NAMALWA (cell line): Measurements from ENCODE around the gene NLRP1.

Experiments
- DNase-seq: peaks from one replicate; pipeline ENCODE4 v3.0.0-alpha.2; 2015; ENCODE audit warnings: low spot score

NLRP1 gene

DNA sequence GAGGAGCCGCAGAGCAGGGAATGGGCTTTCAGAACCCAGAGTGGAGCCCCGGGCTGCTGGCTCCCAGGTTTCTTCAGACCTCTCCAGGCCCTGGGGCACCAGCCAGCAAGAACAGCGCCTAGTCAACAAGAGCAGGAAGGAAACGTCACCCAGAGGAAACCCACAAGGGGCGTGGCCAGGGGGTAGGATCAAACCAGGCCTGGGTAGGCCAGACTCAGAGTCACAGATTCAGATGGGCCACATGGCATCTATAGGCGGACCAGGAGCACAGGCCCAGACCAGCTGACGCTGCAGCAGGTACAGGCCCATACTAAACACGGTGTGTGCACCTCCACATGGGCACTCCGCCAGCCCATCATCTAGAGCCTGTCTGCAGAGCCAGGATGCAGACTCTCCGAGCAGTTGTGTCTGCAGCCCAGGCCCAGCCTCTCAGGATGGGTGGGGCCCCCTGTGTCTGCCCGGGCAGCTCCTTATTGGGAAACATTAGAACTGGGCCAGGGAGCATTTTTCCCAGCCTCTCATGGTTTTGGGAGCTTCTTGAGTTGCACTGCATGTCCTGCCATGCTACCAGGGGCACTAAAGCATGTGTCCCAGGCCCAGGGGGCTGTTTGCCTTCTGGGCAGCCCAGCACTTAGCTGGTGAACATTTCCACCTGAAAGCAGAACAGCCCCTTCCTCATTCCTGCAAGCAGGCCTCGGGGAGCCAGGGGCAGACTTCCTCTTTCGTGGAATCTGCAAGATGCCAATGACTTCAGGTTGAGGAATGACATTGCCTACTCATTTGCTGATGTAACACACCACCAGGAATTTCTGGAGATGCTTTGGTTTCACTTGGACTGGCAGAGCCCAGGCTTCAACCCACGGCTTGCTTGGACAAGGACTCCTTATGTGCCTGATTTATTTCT is at the start of gene NLRP1:
Gene NLRP1 (minus strand): TSS at position 127 of the 904 bp plus-strand sequence. CDS start 552 bp downstream, outside the sequence.
- peak; percentile 81 for DNase-seq

DNA sequence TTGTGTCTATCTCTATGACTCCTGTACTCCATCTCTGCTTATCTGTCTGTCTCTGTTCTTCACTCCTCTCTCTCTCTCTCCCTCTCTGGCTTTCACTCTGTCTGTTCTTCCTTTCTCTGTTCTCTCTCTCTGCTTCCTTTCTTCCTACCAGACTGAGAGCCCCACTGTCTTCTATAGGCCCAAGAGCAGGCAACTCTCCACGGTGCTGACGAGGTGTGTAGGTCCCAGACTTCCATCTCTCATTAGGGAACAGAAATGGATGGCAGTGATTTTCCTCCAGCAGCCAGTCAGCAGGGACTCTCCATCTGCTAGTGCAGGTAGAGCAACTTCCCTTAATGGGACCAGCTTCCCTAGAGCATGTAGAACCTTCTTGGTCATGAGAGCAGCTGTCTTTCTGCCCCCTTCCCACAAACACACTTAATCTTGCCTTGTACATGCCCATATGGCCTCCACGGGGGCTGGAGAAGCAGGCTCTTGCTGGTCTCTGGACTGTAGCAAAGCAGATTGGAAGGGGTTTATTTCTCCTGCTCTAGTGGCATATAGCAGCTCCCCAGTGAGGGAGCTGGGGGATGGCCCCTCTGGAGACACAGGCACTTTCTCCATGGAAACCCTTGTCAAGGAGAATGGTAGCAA is 47.8 kb upstream of the NLRP1 start:
- DNase-seq = no peak

- DNase-seq = no peak
Measured at GRCh38 chr17:5630434-5630833, 46.1 kb upstream of the NLRP1 start.

- no peak for DNase-seq
Measured at GRCh38 chr17:5629128-5629527, 44.8 kb upstream of the NLRP1 start.

DNA sequence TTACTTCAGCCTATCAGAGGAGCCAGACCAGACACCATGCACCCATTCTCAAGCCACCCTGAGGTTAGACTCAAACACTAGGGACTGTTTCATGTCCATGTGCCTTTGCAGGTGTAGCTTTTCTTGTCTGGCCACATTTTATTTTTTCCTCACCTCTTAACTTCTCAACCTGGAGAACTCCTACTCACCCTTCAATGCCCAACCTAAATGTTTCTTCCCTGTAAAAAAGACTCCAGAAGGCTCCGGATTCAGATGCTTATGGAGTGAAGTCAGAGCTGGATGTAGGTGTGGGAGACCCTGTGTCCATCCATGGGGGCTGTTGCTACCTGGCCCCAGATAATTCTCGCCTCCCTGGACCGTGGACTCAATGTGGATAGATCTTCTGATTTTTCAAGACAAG is 44.0 kb upstream of the NLRP1 start:
- DNase-seq = no peak

- no peak for DNase-seq
Measured at GRCh38 chr17:5624211-5624610, 39.9 kb upstream of the NLRP1 start.

GRCh38 chr17:5621729-5622128 is 37.4 kb upstream of the NLRP1 start:
- no peak for DNase-seq

GRCh38 chr17:5621026-5621425 is 36.7 kb upstream of the NLRP1 start:
- no peak for DNase-seq

- DNase-seq = no peak
Measured at GRCh38 chr17:5619088-5619740, 34.9 kb upstream of the NLRP1 start.

DNA sequence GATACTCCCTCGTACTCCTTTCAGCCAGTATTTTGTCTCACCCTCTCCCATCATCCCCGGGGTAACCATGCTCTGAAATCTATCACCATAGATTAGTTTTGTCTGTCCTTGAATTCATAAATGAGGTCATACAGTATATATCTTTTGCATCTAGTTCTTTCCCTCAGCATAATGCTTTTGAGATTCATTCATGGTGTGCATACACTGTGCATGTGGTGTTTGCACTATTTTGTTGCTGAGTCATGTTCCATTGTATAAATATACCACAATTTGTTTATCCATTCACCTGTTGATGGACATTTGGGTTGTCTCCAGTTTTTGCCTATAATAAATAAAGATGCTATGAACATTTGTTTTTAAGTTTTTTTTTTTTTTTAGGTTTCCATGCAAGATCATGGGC is 34.2 kb upstream of the NLRP1 start:
- DNase-seq = no peak

DNA sequence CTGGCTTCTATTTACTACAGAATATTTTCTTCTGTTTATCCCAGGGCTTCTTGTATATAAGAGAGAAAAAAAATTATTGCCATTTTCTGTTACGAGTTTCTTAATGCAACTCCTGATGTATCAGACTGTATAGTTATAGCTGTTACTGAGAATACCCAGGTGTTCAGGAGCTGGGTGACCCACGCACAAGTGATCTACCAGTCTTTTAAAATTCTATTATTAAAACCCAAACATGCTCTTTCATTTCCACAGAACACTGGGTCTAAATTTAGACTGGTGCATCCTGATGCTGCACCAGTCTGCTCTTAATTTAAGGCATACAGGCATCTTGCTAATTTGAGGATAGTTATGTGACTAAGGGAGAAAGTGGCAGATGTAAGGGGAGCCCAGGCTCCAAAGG is 31.2 kb upstream of the NLRP1 start:
- DNase-seq = no peak

GRCh38 chr17:5610956-5611355 is 26.6 kb upstream of the NLRP1 start:
- DNase-seq = no peak

DNA sequence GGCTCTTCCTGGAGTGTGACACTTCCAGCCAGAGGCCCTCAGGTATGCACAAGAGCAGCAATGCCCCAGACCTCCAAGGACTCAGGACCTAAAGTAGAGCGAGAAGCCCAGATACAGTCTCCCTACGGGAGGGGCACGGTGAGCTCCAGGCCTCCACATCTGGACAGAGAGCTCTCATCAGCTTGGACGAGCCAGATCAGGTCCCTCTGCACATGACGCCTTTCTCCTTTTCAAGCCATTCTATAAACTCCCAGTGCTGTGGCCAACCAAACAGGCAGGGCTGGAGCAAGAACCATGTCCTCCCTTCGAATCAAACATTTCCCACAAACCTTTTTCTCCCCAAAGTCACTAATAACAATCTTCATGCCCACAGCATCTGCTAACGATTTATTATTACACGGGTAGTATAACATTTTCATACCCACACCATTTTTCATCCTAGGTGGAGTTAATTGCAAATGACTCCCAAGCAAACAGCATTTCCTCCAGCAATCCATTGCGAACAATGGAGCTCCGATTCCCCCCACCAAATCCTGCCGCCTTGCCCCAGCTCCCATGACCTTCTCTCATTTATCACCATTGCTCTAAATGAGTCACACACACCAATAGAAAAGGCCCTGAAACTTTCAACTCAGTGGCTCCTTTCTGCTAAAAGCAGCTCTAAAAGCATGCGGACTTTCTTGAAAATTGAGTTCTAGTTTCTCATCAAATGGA is 24.2 kb upstream of the NLRP1 start:
- DNase-seq = no peak

DNA sequence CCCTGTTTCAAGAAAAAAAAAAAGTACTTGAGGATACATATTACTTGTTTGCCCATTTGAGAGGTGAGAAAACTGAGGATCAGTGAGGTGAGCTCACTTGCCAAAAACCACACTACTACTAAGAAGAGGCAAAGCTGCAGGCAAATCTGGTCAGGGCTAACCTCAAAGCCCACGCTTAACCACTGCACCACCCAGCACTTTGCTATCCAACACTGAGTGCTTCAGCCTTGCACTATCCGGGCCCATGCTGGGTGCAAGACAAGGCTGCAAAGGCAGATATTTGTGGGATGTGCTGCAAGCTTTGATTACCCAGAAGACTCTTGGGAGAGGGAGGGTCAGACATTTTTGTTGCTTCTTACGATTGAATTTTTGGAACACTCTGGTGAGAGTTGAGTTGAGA is 23.6 kb upstream of the NLRP1 start:
- no peak for DNase-seq

- no peak for DNase-seq
Measured at GRCh38 chr17:5605452-5605851, 21.1 kb upstream of the NLRP1 start.

- DNase-seq = no peak
Measured at GRCh38 chr17:5600041-5600440, 15.7 kb upstream of the NLRP1 start.

DNA sequence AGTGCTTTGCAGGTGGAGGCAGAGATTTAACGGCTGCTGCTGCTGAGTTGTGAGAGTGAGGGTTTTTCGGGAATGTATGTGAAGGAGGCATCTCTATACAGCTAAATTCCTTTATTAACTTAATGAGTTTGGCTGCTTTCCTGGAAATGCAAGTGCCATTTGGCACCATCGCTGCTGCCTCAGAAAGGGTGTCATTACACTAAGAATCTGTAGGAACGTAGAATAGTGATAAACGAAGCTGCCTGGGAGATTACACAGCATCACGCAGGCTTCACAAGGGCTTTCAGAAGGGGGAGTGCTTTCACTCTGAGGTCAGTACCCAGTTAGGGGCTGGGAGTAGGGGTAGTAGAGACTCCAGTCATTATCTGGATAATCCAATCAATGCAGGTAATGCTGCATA is 14.1 kb upstream of the NLRP1 start:
- DNase-seq = no peak

GRCh38 chr17:5596421-5596820 is 12.1 kb upstream of the NLRP1 start:
- no peak for DNase-seq

- DNase-seq = no peak
Measured at GRCh38 chr17:5595831-5596230, 11.5 kb upstream of the NLRP1 start.

GRCh38 chr17:5592382-5592781 is 8.1 kb upstream of the NLRP1 start:
- DNase-seq = peak; percentile 55

DNA sequence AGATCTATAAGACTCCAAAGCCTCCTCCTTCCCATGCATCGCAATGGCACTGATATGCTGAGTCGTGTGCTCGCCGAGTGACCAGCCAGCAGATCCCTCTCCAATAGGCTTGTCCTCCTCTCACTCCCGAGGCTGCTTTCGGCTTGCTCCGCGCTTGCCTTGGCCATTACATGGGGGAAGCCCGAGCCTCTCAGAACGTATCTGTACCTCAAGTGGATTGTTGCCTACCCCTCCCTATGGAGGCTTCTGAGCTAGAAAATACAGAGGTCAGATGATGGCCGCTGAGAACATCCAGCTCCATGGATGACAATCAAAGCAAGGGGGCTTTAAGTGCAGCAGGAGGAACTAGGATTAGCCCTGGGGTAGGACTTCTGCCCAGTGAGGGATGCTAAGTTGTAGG is 7.7 kb upstream of the NLRP1 start:
- DNase-seq = no peak

DNA sequence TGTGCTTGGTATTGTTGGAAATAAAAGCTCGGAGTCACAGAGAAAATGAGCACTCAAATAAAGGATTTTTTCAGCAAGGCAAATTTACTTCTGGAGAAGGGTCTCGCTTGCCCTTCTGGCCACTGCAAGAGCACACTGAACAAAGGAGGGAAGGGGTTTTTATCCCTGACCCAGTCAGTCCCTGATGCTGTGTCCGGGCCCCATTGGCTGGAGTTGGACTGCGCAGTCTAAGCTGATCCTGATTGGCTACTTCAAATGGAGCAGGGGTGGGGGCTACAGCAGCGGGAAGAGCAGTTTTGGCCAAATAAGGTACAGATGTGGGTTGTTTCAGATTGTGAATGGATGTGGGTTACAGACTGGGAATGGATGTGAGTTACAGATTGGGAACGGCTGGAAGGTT is 4.3 kb upstream of the NLRP1 start:
- DNase-seq = no peak
